Fibroblast of the aortic adventitia (primary cell): ENCODE measurements around the gene LIPE. TPM values are rescaled to one million over a fixed set of nuclear protein-coding genes. Genes with fewer than 3 reads are reported as not detected.

Experiments used
- DNase-seq: peaks from one replicate; pipeline ENCODE4 v3.0.0-alpha.2; 2010; ENCODE audit warnings: low read depth
- H3K4me3 ChIP-seq: 2 replicates; pipeline ENCODE4 v1.5.1; 2011; ENCODE audit warnings: low read depth, mild to moderate bottlenecking, control low read depth, low read length, moderate library complexity
- CTCF ChIP-seq: IDR thresholded peaks from 2 replicates; pipeline ENCODE4 v1.5.1; 2011; ENCODE audit warnings: mild to moderate bottlenecking, low read length, control low read depth, inconsistent platforms; ENCODE audit not compliant: insufficient read depth
- total RNA-seq: library from RNA; depleted of rRNA; stranded (reverse); fragments of >200 nt; gene quantifications from 2 replicates; pipeline ENCODE4 v1.2.3, GENCODE V29; 2012; ENCODE audit warnings: low replicate concordance

Gene LIPE
- total RNA-seq, 1 donor = 1.6 TPM

GRCh38 chr19:42397263-42398166 lies 29.7 kb downstream of the LIPE start:
- no peak for DNase-seq
- peak overlapping the region; percentile 72 for H3K4me3 ChIP-seq
- TF ChIP-seq CTCF = no peak

GRCh38 chr19:42396381-42397262 lies 30.6 kb downstream of the LIPE start:
- DNase-seq = peak; percentile 99
- TF ChIP-seq CTCF = no peak

DNA sequence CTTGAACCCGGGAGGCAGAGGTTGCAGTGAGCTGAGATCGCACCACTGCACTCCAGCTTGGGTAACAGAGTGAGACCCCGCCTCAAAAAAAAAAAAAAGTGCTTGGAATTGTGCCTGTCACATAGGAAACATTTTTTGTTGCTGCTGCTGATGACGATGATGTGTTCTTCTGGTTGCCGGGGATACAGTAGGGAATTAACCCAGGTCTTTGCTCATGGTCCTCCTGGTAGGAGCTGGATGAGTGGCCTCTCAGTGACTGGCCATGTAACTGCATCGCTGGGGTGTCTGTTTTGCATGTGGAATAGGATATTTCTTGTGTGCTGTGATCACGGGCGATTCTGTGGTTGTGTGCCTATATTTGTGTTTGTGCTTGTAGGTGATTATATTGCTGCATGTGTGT lies 32.4 kb downstream of the LIPE start:
- H3K4me3 ChIP-seq = no peak overlapping the region
- no peak for DNase-seq
- no peak for TF ChIP-seq CTCF

More at GRCh38 chr19:42396381-42397262, 30.6 kb downstream of the LIPE start:
- peak overlapping the region; percentile 72 for H3K4me3 ChIP-seq

DNA sequence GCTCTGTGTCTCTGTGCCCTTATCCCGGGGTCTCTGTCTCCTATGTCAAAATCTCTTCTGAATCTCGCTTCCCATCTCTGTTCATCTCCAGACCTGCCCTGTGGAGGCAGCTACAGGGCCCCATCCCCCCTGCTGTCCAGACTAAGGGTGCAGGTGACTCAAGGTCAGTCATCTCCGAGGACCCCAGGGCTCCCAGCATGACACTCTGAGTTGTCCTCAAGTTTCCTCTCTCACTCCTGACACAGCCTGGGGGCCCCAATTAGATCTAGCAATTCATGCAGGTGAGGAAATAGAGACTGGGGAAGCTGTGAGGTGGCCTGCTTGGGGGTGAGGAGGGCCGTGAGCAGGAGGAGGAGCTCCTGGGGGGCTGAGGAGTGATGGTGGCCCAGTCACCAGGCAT lies 35.0 kb downstream of the LIPE start:
- no peak overlapping the region for H3K4me3 ChIP-seq
- DNase-seq = no peak
- no peak for TF ChIP-seq CTCF

GRCh38 chr19:42389899-42390298 lies 37.3 kb downstream of the LIPE start, which contains the start of gene CNFN:
CNFN (minus strand) TSS chr19:42390297; CDS start chr19:42389037, 1,260 bp downstream.
- DNase-seq = no peak
- no peak for TF ChIP-seq CTCF
- no peak within 1 kb of the TSS for H3K4me3 ChIP-seq

DNA sequence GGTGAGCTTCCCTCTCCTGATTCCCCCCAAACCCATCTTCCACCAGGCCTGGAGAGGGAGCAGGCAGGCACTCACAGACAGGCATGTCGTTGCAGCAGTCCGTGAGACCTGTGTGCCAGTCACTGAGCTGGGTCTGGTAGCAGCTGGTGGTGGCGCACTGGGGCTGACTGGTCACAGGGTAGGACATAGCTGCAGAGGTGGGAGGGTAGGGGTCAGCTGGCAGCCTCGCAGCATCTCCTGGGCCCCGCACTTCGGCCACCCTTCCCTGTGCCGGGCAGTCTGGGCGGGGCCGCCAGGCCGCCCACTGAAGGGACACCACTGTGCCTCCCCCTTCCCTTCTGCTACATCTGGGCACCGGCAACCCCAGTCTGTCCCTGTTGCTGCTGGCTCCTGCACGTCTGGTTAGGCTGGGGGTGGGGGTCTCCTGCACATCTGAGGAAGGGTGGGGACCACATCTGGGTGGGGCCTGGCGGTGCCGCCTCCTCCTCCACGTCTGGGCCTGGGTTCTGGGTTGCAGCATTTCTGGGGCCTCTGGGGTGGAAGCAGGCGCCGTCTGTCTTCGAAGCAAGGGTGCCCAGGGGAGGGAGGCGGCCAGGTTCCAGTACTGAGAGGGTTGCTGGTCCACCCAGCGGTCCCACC lies 38.2 kb downstream of the LIPE start:
- TF ChIP-seq CTCF = no peak
- no peak for DNase-seq

More for the DNA sequence above, 38.2 kb downstream of the LIPE start:
- H3K4me3 ChIP-seq = no peak overlapping the region
